GM23248 (cell line): ENCODE results near the gene ZNF429.

Experiments used
- EZH2 ChIP-seq: fragments of 200-600 bp; sonication (generic); IDR thresholded peaks from 2 replicates; pipeline ENCODE4 v1.6.1; 2018; ENCODE audit warnings: antibody characterized with exemption, mild to moderate bottlenecking; ENCODE audit not compliant: insufficient read depth, poor library complexity, severe bottlenecking
- EZH2phosphoT487 ChIP-seq: fragments of 200-600 bp; sonication (generic); IDR thresholded peaks from 2 replicates; pipeline ENCODE4 v1.6.1; 2018; ENCODE audit warnings: antibody characterized with exemption, moderate library complexity, mild to moderate bottlenecking, low read depth; ENCODE audit not compliant: insufficient read depth

- TF ChIP-seq EZH2phosphoT487 (no peak), EZH2 (no peak)
Measured at GRCh38 chr19:21576481-21576880, 71.1 kb downstream of the ZNF429 start.
